Left renal cortex interstitium (tissue), 4 donors: Measurements from ENCODE around the gene GBP5. TPM values are rescaled to one million over a fixed set of nuclear protein-coding genes. Genes with fewer than 3 reads are reported as not detected.
"Not testable (repeated sequence)": the region's sequence is repeated elsewhere in the genome, so short reads cannot be mapped to it uniquely, and the experiment has no call there.

Source experiments
- DNase-seq, 4 donors: peaks; one replicate each; pipeline ENCODE4 v3.0.0-alpha.2; 2013; ENCODE audit warnings: low read depth in 4 of 4, low spot score in 2 of 4, missing footprints in 1 of 4
- polyA plus RNA-seq, 4 donors: library from polyadenylated mRNA; unstranded; fragments of 120-200 nt; gene quantifications; one replicate each; pipeline ENCODE4 v1.2.1, GENCODE V29; 2013; ENCODE audit not compliant: insufficient read length in 4 of 4

GBP5 gene, protein sequence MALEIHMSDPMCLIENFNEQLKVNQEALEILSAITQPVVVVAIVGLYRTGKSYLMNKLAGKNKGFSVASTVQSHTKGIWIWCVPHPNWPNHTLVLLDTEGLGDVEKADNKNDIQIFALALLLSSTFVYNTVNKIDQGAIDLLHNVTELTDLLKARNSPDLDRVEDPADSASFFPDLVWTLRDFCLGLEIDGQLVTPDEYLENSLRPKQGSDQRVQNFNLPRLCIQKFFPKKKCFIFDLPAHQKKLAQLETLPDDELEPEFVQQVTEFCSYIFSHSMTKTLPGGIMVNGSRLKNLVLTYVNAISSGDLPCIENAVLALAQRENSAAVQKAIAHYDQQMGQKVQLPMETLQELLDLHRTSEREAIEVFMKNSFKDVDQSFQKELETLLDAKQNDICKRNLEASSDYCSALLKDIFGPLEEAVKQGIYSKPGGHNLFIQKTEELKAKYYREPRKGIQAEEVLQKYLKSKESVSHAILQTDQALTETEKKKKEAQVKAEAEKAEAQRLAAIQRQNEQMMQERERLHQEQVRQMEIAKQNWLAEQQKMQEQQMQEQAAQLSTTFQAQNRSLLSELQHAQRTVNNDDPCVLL
- under 1 TPM; 0.16 to 0.68 (median 0.47) TPM for polyA plus RNA-seq

DNA sequence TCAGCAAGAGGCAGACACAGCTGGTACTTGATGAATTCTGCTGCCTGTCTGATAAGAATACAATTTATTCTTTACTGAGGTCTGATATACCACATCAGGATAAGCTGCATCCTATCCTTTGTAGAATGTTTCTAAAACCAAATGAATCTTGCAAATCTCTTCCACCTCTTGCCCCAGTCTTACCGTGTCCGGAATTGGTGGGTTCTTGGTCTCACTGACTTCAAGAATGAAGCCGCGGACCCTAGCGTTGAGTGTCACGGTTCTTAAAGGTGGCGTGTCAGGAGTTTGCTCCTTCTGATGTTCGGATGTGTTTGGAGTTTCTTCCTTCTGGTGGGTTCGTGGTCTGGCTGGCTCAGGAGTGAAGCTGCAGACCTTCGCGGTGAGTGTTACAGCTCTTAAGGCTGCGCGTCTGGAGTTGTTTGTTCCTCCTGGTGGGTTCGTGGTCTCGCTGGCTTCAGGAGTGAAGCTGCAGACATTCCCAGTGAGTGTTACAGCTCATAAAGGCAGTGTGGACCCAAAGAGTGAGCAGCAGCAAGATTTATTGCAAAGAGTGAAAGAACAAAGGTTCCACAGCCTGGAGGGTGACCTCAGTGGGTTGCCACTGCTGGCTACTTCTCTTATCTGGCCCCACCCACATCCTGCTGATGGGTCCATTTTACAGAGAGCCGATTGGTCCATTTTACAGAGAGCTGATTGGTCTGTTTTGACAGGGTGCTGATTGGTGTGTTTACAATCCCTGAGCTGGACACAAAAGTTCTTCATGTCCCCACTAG lies at the start of gene GBP5:
GBP5 (minus strand) TSS at position 592 of the 773 bp plus-strand sequence. CDS start 3,305 bp downstream, outside the sequence.
- not testable (repeated sequence) for DNase-seq

DNA sequence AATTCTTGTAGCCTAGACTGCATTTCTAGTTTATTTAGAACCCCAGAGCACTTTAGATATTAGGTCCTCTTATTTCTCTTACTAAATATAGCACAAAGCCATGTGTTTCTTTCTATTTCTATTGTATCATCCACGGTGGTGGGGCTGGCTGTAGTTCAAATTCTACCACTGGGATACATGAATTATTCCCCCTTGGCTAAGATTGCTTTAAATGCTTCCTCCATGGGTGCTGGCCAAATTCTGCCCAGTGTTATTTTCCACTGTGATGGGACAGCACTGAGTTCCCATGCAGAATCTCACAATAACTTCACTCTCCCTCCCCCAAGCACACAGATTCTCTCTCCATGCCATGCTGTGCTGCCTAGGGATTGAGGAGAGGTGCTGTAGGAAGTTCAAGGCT lies 49.7 kb upstream of the GBP5 start:
- no peak for DNase-seq

DNA sequence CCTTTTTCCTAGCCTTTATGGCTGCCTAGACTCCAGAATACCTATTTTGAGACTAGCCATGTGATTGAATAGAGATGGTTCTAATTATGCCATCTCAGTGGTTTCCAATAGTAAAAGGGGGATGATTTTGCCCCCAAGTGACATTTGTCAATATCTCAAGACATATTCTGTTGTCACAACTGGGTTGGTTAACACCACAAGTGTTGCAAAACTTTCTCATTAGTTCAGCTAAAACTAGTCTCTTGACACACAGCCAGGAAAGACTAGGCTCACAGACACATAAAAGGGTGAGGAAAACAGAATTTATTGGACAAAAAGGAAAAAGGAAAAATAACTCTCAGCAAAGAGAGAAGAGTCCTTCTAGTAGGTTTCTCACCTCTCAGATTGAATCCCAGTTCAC lies 39.9 kb upstream of the GBP5 start:
- DNase-seq: no peak

DNA sequence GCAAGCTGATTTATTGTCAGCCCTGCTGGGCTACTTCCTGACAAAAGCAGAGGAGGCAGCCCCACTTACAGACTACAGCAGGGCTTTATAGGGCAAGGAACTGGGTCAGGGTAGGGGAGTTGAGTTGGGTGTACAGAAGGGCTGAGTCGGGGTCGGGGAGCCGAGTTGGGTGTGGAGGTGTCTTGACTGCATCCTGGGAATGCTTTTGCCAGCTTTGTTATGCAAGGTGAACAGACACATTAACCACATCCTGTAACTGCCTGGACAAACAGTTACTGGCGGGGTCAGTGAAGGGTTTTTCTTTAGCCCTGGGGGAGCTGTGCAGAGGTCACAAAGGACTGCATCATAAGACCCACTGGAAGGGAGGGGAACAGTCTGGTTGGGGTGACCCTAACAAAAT lies 39.1 kb upstream of the GBP5 start:
- DNase-seq: no peak

DNA sequence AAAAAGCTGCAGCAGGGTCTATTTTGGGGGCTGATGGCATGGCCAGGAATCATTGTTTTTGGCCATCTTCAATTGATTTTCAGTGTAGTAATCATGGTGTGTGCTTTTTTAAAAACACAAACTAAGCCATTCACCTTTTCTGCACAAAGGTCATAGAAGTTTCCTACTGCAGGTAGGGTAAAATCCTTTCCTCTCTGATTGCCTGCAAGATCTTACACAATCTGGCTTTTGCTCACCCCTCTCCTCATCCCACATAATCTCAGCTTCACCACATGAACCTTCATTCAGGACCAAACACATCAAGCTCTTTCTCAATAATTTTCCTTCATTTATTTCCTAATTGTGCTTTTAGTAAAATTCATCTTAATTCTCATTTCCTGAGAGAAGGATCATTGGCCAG lies 38.3 kb upstream of the GBP5 start:
- no peak for DNase-seq

DNA sequence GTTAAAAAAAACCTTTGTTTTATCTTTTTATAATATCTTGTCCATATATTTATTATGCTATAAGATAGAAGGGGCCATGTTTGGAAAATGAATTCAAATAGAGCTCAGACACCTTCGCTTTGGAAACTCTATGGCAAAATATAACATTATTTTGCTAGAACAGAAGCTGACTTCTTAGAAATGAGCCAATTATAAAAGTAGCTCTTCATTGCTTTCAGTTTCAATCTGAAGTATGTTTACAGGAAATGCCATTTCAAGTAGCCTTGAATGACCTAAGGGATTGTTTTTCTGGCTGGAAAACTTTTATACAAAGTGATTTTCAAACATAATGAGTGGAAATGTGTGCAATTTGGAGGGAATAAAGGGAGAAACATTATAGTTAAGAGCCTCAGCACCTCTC lies 37.8 kb upstream of the GBP5 start:
- no peak for DNase-seq

DNA sequence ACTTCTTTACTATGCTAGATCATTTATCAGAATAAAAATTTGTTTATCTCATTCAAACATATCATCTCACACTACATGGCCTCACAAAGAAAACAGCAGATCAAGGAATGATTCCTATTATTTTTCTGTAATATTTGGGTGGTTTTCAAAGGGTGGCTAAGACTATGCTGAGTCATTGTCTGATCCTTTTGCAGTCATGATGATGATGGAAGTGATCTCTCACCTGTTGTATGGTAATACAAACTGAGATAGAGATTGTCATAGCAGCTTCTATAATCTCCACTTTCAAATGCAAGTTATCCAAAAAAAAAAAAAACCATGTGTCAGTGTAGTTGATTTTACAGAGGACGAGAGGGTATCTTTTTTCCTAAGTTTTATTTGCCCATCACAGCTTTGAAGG lies 37.2 kb upstream of the GBP5 start:
- DNase-seq: no peak

DNA sequence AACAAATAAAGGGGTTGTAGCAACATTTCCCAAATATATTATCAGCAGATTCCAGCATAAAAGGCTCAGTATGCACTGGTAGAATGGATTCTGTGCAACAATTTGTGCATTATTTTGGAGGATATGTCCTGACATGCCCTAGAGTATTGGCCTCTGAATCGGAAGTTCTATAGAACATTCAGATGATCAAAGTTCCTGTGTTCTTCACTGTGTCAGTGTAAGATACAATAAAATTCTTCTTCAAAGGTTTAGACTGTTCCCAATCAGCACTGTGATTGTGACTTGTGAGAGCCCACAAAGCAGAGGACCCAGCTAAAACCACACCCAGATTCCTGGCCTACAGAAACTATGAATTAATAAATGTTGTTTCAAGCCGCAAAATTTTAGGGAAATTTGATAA lies 33.6 kb upstream of the GBP5 start:
- DNase-seq: no peak

DNA sequence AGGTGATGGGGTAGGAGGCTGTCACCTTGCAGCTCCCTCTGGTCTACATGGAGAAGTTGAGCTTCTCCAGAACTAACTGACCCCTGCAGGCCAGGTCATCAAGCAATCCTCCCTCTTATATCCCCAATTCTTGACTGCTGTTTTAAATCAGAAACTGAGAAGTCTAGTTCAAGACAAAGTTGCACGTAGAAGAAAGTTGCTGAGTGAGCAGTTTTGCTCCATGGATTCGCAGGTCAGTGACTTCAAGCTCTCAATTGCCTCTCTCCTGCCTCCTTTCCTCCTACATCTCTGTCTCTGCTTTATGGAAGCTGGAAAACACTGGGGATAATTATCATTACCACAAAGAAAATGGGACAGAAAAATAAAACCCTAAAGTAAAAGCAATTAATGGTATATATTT lies 32.8 kb upstream of the GBP5 start:
- no peak for DNase-seq

DNA sequence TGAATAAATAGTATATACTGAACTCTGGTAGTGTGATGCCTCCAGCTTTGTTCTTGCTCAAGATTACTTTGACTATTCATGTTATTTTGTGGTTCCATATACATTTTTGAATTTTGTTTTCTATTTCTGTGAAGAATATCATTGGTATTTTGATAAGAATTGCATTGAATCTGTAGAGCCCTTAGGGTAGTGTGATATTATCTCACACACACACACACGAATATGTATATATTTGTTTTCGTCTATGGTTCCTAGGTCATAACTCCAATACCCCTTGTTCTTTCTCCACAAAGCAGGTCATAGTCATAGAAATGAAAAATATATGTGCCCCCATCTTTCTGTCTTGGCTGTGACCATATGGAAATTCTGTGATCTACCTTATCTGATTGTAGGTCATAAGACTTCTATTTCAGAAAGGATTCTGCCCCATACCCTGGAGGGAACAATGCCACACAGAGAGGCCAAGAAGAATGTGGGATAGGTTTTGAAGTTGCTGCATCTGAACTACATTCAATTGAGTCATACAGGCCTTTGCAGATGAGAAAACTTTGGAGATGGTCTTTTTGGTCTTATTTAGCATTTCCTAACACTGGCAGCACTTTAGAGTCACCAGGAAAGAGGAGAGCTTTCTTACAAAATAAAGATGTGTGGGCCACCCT lies 32.0 kb upstream of the GBP5 start:
- no peak for DNase-seq

DNA sequence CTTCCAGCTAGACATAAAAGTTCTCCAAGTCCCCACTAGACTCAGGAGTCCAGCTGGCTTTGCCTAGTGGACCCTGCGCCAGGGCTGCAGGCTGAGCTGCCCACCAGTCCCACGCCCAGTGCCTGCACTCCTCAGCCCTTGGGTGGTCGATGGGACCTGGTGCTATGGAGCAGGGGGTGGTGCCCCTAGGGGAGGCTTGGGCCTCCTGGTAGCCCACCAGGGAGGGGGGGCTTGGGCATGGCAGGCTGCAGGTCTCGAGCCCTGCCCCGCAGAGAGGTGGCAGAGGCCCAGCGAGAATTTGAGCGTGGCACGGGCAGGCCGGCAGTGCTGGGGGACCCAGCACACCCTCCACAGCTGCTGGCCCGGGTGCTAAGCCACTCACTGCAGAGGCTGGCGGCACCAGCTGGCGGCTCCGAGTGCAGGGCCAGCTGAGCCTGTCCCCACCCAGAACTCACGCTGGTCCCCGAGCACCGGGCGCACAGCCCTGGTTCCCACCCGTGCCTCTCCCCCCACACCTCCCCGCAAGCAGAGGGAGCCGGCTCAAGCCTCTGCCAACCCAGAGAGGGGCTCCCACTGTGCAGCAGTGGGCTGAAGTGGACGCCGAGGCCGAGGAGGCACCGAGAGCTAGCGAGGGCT lies 30.2 kb upstream of the GBP5 start:
- DNase-seq: no peak

DNA sequence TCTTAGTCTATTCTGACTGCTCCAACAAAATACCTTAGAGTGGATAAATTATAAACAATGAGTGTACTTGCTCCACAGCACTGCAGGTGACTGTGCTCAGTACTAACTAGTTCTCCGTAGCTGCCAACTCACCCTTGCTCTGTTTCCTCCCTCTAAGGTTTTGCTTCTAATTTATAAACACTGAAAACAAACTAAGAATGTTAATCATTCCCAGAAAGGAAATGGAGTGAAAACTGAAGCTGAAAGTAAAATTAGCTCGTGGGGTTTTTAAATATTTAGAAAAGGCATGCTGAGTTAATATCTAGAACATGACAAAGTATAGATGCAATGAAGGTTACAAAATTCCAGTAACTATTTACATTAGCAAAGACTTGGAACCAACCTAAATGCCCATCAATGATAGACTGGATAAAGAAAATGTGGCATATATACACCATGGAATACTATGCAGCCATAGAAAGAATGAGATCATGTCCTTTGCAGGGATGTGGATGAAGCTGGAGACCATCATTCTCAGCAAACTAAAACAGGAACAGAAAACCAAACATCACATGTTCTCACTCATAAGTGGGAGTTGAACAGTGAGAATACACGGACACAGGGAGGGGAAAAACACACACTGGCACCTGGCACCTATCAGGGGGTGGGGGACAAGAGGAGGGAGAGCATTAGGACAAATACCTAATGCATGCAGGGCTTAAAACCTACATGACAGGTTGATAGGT lies 27.2 kb upstream of the GBP5 start:
- not testable (repeated sequence) for DNase-seq

DNA sequence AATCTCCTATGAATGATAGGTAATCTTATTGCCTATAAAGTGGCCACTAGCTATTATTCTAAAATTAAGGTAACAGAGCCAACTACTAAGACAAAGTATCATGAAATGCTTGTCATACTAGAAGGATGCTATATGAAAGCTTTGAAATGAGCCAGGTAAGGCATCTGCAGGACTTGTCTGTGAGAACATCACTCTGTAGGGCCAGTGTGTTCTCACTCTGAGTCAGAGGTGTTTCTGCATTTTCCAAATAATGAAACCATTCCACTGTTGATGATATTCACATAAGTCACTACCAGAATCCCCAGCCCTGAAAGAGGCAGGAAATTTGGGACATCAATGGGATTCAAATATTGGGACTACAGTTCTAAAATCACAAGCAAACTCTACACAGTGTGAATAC lies 25.8 kb upstream of the GBP5 start:
- no peak for DNase-seq

DNA sequence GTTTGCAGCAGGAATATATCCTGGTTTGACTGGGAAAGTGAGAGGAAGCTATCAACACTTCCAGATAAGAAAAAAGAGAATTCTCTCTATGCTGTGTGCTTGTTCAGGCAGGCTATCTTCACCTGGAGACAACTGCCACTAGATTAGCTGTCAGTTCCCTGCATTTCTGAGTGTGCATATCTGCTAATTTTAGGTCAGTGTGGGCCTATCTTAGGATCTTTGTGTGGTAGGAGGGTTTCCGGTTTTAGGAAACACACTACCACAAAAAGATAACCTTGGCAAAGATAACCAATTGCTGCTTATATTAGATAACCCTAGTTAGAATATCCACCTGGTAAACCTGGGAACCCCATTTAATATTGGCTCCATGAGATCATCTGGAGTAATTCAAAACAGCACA lies 22.5 kb upstream of the GBP5 start:
- no peak for DNase-seq

DNA sequence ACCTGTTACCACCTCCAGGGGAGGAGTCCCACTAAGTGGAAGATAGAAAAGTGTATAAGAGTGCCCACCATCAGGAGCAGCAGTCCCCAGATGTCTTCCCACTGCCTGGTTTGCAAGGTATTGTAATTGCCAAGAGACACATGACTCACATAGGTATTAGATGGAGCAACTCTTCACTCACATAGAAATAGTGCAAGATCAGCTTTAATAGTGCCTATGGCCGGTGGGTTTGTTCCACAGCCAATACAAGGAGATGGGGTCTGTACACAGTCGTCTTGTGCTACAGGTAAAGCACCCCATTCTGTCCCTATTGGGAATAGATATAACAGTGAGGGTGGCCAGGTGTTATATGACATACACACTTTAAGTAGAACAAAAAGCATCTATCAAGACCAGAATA lies 18.6 kb upstream of the GBP5 start:
- DNase-seq: no peak

DNA sequence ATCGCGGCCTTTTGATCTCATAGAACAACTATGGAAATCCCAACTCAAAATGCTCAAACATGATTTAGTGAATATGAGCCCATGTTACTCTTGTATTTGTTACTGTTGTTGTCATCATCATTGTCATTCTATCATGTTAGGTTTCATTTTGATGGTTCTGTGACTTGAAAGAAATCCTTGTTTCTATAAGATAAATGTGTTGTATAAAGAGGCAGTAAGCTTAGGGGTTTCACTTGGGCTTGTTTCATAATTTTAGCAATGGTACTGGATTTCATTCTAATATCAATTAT lies 15.3 kb upstream of the GBP5 start:
- DNase-seq: no peak

DNA sequence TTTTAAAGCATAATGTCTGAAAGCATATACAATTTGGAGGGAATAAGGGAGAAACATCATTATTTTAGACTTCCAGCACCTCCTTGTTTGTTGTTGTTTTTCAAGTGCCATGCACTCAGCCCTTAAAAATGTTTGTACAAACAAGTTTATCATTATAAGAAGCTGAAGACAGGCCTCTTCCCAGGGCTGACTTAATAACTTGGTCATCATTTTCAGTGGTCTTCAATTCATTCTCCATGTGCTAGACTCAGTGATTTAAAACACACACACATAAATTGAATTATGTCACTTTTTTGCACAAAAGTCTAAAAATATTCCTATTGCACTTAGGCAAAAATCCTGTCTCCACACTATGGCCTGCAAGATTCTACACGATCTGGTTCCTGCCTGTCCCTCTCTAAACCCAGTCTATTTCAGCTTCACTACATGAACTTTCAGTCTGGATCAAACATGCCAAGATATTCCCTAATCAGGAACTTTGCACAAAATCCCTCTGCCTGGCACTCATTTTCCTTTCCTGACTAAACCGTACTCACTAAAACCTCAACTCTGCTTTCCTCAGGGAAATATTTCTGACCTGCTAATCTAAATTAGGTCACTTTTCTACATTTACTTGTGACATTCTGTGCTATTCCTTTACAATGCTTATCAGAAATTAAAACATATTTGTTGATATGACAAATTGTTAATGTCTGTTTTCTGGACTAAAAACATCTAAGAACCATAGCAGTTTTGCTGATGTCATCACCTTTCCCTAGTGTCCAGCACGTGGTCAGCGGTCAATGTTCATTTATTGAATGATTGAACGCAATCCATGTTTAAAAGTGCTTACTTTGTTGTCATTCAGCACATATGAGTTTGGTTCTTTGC lies 14.8 kb upstream of the GBP5 start:
- no peak for DNase-seq

DNA sequence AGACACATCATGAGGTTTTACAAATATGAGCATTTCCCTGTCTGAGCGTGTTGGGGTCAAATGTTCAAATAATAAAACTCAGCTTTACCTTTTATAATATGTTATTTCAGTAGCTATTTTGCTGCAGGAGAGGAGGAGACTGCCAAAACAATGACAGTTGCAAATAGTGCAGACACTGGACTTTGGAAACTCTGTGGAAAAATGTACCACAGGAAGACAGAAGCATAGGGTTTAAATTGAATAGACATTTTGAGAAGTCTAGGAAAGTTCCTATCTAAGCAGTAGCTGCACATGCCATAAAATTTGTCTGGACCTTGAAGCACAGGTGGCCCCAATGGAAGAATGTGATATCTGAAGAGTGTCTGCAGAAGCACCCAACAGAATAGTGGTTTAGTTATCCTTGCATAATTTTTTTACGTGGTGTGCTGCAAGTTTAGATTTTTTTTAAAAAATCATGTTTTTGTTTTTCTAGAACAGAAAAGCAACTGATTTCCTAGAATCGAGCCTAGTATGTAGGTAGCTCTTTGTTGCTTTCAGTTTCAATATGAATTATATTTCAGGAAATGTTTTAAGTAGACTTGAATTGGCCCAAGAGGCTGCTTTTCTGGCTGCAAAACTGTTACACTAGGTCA lies 14.0 kb upstream of the GBP5 start:
- no peak for DNase-seq
